ENCODE measurements around the gene CCDC178.

CCDC178 gene

DNA sequence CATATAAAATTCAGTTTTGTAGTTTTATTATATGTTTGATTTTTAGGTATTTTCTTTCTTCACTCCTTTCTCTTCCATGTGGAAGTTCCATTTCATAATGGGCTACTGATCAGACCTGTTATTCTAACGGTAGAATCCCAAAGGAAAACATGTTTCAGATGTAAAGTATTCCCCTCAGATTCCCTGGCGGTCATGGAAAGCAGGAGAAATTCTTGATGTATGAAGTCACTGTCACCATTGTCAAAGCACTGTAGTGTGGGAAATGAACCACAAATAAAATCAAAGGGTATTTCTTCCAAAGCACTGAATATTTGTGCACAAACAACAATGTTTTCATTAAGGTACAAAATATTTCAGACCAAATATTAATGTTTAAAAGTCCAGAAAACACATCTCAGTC is 430.4 kb downstream of the CCDC178 start:
- Histone ChIP-seq H3K9me3 (ENCODE audit: insufficient read depth, low read length) (no peaks in the 10 kb centered on the region), H4K20me1 (ENCODE audit: low read depth, low read length) (no peaks in the 10 kb centered on the region), H3K4me2 (ENCODE audit: low read depth, low read length, poor library complexity, severe bottlenecking) (no peak overlapping the region), H3K79me2 (ENCODE audit: insufficient read depth, low read length) (no peaks in the 10 kb centered on the region), H3K9ac (ENCODE audit: low read length) (no peak overlapping the region), H3K36me3 (ENCODE audit: low read length) (no peaks in the 10 kb centered on the region), H2AFZ (ENCODE audit: low read depth, low read length, severe bottlenecking) (no peak overlapping the region), H3K27ac (ENCODE audit: low read depth, low read length) (no peak overlapping the region), H3K27me3 (ENCODE audit: low read length) (no peaks in the 10 kb centered on the region), H3K4me3 (ENCODE audit: insufficient read depth, low read length, poor library complexity, severe bottlenecking) (no peak overlapping the region), H3F3A (ENCODE audit: insufficient read depth) (no peaks in the 10 kb centered on the region), H3K9me2 (replicated peaks; ENCODE audit: insufficient read depth, low read length) (no peaks in the 10 kb centered on the region)
- no peak for TF ChIP-seq EZH2phosphoT487 (conservative IDR thresholded peaks at IDR 0.05; ENCODE audit: low read length)
- TF ChIP-seq, protein P1, sequence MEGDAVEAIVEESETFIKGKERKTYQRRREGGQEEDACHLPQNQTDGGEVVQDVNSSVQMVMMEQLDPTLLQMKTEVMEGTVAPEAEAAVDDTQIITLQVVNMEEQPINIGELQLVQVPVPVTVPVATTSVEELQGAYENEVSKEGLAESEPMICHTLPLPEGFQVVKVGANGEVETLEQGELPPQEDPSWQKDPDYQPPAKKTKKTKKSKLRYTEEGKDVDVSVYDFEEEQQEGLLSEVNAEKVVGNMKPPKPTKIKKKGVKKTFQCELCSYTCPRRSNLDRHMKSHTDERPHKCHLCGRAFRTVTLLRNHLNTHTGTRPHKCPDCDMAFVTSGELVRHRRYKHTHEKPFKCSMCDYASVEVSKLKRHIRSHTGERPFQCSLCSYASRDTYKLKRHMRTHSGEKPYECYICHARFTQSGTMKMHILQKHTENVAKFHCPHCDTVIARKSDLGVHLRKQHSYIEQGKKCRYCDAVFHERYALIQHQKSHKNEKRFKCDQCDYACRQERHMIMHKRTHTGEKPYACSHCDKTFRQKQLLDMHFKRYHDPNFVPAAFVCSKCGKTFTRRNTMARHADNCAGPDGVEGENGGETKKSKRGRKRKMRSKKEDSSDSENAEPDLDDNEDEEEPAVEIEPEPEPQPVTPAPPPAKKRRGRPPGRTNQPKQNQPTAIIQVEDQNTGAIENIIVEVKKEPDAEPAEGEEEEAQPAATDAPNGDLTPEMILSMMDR (IDR thresholded peaks at IDR 0.05; ENCODE audit: insufficient read depth, low read length, poor library complexity, severe bottlenecking) = no peak

DNA sequence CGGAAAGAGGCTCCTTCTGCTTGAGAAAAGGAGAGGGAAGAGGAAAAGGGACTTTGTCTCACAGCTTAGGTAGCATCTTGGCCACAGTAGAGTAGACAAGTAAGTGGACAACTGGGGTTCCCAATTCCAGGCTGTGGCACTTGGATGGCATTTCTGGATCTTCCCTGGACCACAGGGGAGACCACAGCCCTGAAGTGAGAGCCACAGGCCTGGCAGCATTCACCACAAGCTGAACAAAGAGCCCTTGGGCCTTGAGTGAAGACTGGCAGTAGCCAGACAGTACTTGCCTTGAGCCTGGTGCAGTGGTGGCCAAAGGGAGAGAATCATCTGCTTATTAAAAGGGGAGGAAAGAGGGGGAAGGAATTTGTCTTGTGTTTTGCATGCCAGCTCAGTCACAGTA is 441.6 kb downstream of the CCDC178 start:
- Histone ChIP-seq H3K4me2 (ENCODE audit: low read depth, low read length, poor library complexity, severe bottlenecking) (no peak overlapping the region), H4K20me1 (ENCODE audit: low read depth, low read length) (no peaks in the 10 kb centered on the region), H3K79me2 (ENCODE audit: insufficient read depth, low read length) (no peaks in the 10 kb centered on the region), H3K27ac (ENCODE audit: low read depth, low read length) (no peak overlapping the region), H2AFZ (ENCODE audit: low read depth, low read length, severe bottlenecking) (no peak overlapping the region), H3F3A (ENCODE audit: insufficient read depth) (no peaks in the 10 kb centered on the region), H3K9ac (ENCODE audit: low read length) (no peak overlapping the region), H3K9me2 (replicated peaks; ENCODE audit: insufficient read depth, low read length) (no peaks in the 10 kb centered on the region), H3K9me3 (ENCODE audit: insufficient read depth, low read length) (no peaks in the 10 kb centered on the region), H3K36me3 (ENCODE audit: low read length) (no peaks in the 10 kb centered on the region), H3K4me3 (ENCODE audit: insufficient read depth, low read length, poor library complexity, severe bottlenecking) (no peak overlapping the region), H3K27me3 (ENCODE audit: low read length) (no peaks in the 10 kb centered on the region)
- TF ChIP-seq, protein P1 (IDR thresholded peaks at IDR 0.05; ENCODE audit: insufficient read depth, low read length, poor library complexity, severe bottlenecking) = no peak
- no peak for TF ChIP-seq EZH2phosphoT487 (conservative IDR thresholded peaks at IDR 0.05; ENCODE audit: low read length)

DNA sequence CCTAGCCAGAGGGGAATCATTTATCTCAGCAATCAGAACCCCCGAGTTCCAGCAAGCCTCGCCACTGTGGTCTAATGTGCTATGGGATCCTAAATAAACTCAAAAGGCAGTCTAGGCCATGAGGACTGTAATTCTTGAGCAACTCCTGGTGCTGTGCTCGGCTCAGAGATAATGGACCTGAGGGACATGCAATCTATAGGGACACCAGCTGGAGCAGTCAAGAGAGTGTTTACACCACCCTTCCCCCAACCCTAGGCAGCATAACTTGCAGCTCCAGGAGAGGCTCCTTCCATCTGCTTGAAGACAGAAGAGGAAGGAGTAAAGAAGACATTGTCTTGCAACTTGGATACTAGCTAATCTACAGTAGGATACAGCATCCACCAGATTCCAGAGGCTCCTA is 442.2 kb downstream of the CCDC178 start:
- TF ChIP-seq EZH2phosphoT487 (conservative IDR thresholded peaks at IDR 0.05; ENCODE audit: low read length) = no peak
- TF ChIP-seq, protein P1 (IDR thresholded peaks at IDR 0.05; ENCODE audit: insufficient read depth, low read length, poor library complexity, severe bottlenecking) = no peak
- H3K79me2 ChIP-seq (ENCODE audit: insufficient read depth, low read length) = no peaks in the 10 kb centered on the region
- no peak overlapping the region for H3K9ac ChIP-seq (ENCODE audit: low read length)
- H3K27ac ChIP-seq (ENCODE audit: low read depth, low read length) = no peak overlapping the region
- no peak overlapping the region for H3K4me3 ChIP-seq (ENCODE audit: insufficient read depth, low read length, poor library complexity, severe bottlenecking)
- H3K9me3 ChIP-seq (ENCODE audit: insufficient read depth, low read length) = no peaks in the 10 kb centered on the region
- no peaks in the 10 kb centered on the region for H3K36me3 ChIP-seq (ENCODE audit: low read length)
- H3F3A ChIP-seq (ENCODE audit: insufficient read depth) = no peaks in the 10 kb centered on the region
- no peak overlapping the region for H2AFZ ChIP-seq (ENCODE audit: low read depth, low read length, severe bottlenecking)
- no peaks in the 10 kb centered on the region for H4K20me1 ChIP-seq (ENCODE audit: low read depth, low read length)
- H3K27me3 ChIP-seq (ENCODE audit: low read length) = no peaks in the 10 kb centered on the region
- H3K9me2 ChIP-seq (replicated peaks; ENCODE audit: insufficient read depth, low read length) = no peaks in the 10 kb centered on the region
- no peak overlapping the region for H3K4me2 ChIP-seq (ENCODE audit: low read depth, low read length, poor library complexity, severe bottlenecking)

Data from SU-DHL-6 (cell line).